Psoas muscle (tissue), 8 donors: ENCODE measurements around the gene PHTF1. TPM values are rescaled to one million over a fixed set of nuclear protein-coding genes. Genes with fewer than 3 reads are reported as not detected.

Source experiments
- ATAC-seq, 4 donors: fragments of 200-7000 bp; cut with Tn5 transposase; one replicate each; pipeline ENCODE4 v1.9.1; 2020; ENCODE audit warnings: moderate library complexity in 3 of 4, mild to moderate bottlenecking in 2 of 4
- DNase-seq, 2 donors: peaks; one replicate each; pipeline ENCODE4 v3.0.0-alpha.2; 2020
- H3K27ac ChIP-seq: fragments of 200-600 bp; one replicate; pipeline ENCODE4 v1.8.0; 2022
- H3K27me3 ChIP-seq, 3 donors: fragments of 200-600 bp in 1 of 3; one replicate each; pipeline versions ENCODE4 v1.6.1 to v1.8.0; 2013 to 2022; ENCODE audit warnings: low read length in 2 of 3, mild to moderate bottlenecking in 2 of 3, moderate library complexity in 1 of 3; ENCODE audit not compliant: insufficient read depth in 3 of 3
- H3K36me3 ChIP-seq, 2 donors: fragments of 200-600 bp in 1 of 2; one replicate each; pipeline versions ENCODE4 v1.6.1 to v1.8.0; 2013 to 2022; ENCODE audit warnings: low read depth in 1 of 2, mild to moderate bottlenecking in 1 of 2, moderate library complexity in 1 of 2; ENCODE audit not compliant: insufficient read depth in 1 of 2
- H3K4me1 ChIP-seq: fragments of 200-600 bp; one replicate; pipeline ENCODE4 v1.8.0; 2022
- H3K4me3 ChIP-seq: fragments of 200-600 bp; one replicate; pipeline ENCODE4 v1.8.0; 2022; ENCODE audit warnings: mild to moderate bottlenecking
- H3K9me3 ChIP-seq: fragments of 200-600 bp; one replicate; pipeline ENCODE4 v1.8.0; 2022
- CTCF ChIP-seq: fragments of 200-600 bp; IDR thresholded peaks from one replicate; pipeline ENCODE4 v1.8.0; 2022; ENCODE audit warnings: antibody characterized with exemption
- WGBS, 3 donors: extraction: QIAGEN DNeasy Blood & Tissue Kit; methylation state at CpG; one replicate each; pipeline versions ENCODE4 v1.1.6 to v1.1.7; 2013; 5-methylcytosine and 5-hydroxymethylcytosine counted together
- intact Hi-C, 2 donors: fragments of 100-400 bp; cut with DNase I; formaldehyde crosslinking; loops; one replicate each; pipeline versions ENCODE4 v1.11.0 to v1.14.2; 2022
- polyA plus RNA-seq, 3 donors: library from polyadenylated mRNA; stranded (reverse); fragments of 200-250 nt; gene quantifications; one replicate each; pipeline ENCODE4 v1.2.3, GENCODE V29; 2013
- total RNA-seq, 4 donors: library from RNA; stranded (reverse); fragmentation: NEBNext Ultra II Directional in 2 of 4; extraction: Animal tissue kit (Norgen Biotek cat#: 25700) in 2 of 4; gene quantifications; one replicate each; pipeline versions ENCODE4 v1.2.1 to v1.2.4, GENCODE V29; 2021 to 2023
- donor health status: healthy with polysubstance abuse.
- donor health status: DM: no; HTN: no; CAD: no; lungs with moderate emphysema.
- donor health status: Bipolar disorder and iron deficiency.
- donor health status: healthy.
- donor health status: DM: yes; HTN: yes; CAD: no.
- donor health status: DM: no; HTN: no; CAD: no.
- donor health status: DM: no; HTN: no; CAD: no.
- donor health status: DM: yes; HTN: yes; CAD: no.

PHTF1 gene
- total and polyA plus RNA-seq, 7 donors, result 6.0 to 14.0 (median 9.4) TPM

GRCh38 chr1:113769601-113769970, 10.3 kb upstream of the PHTF1 start:
- DNase-seq (no peak), ATAC-seq (peak in 1 of 4 donors; percentile 10)
- peaks cover 9% of the 10 kb centered on the region for H3K4me1 ChIP-seq
- H3K27ac ChIP-seq, result no peak overlapping the region
- H3K4me3 ChIP-seq, result no peak overlapping the region
- intact Hi-C loops, result no loop called here
- TF ChIP-seq CTCF, result no peak
- no peaks in the 10 kb centered on the region for H3K9me3 ChIP-seq
- H3K27me3 ChIP-seq, result no peaks in the 10 kb centered on the region
- peaks cover 2 to 57% of the 10 kb centered on the region in 2 donors for H3K36me3 ChIP-seq

- no peak for ATAC-seq
- DNase-seq, result no peak
- peaks cover 2 to 55% of the 10 kb centered on the region in 2 donors for H3K36me3 ChIP-seq
- peaks cover 9% of the 10 kb centered on the region for H3K4me1 ChIP-seq
- no peak overlapping the region for H3K27ac ChIP-seq
- intact Hi-C loops, result no loop called here
- H3K27me3 ChIP-seq, result no peaks in the 10 kb centered on the region
- 77 to 90% (median 78%) methylated on average over 1 of the region's 1 CpG for WGBS, 3 donors
- H3K9me3 ChIP-seq, result no peaks in the 10 kb centered on the region
- H3K4me3 ChIP-seq, result no peak overlapping the region
- no peak for TF ChIP-seq CTCF
Measured at GRCh38 chr1:113768916-113769600, 9.8 kb upstream of the PHTF1 start.

- no peak overlapping the region for H3K4me3 ChIP-seq
- no peak for TF ChIP-seq CTCF
- no peak overlapping the region for H3K27ac ChIP-seq
- H3K27me3 ChIP-seq, result no peaks in the 10 kb centered on the region
- DNase-seq, result no peak
- intact Hi-C loops, result no loop called here
- H3K36me3 ChIP-seq, result peaks cover 2 to 43% of the 10 kb centered on the region in 2 donors
- 89 to 97% (median 90%) methylated on average over 2 of the region's 2 CpGs for WGBS, 3 donors
- peaks cover 9% of the 10 kb centered on the region for H3K4me1 ChIP-seq
- ATAC-seq, result no peak
- no peaks in the 10 kb centered on the region for H3K9me3 ChIP-seq
Measured at GRCh38 chr1:113765306-113766230, 6.3 kb upstream of the PHTF1 start.

GRCh38 chr1:113763661-113764060, 4.4 kb upstream of the PHTF1 start:
- ATAC-seq, result no peak
- no peak overlapping the region for H3K27ac ChIP-seq

More at GRCh38 chr1:113763661-113764060, 4.4 kb upstream of the PHTF1 start:
- TF ChIP-seq CTCF, result no peak
- no peak for DNase-seq
- H3K4me3 ChIP-seq, result no peak overlapping the region
- WGBS, 3 donors, result 71 to 84% (median 72%) methylated on average over 2 of the region's 2 CpGs
- no peaks in the 10 kb centered on the region for H3K27me3 ChIP-seq
- intact Hi-C loops, result loop anchor here in 1 of 2 donors (5.0 kb wide), 1 partner anchor 49 kb away; the partner anchor contains the start of gene RSBN1
- no peaks in the 10 kb centered on the region for H3K9me3 ChIP-seq
- peaks cover 2 to 42% of the 10 kb centered on the region in 2 donors for H3K36me3 ChIP-seq
- H3K4me1 ChIP-seq, result no peaks in the 10 kb centered on the region
